Measurements from ENCODE around the gene CLDN1.

GRCh38 chr3:190325923-190326322 lies 3.7 kb upstream of the CLDN1 start:
- TF ChIP-seq CTCF (IDR thresholded peaks at IDR 0.05; ENCODE audit: borderline replicate concordance, extremely low read depth, low read length, poor library complexity, severe bottlenecking) (no peak), EZH2 (IDR thresholded peaks at IDR 0.05; ENCODE audit: borderline replicate concordance, low read depth, low read length, severe bottlenecking) (no peak)
